Measurements from ENCODE around the gene UEVLD. TPM values are rescaled to one million over a fixed set of nuclear protein-coding genes. Genes with fewer than 3 reads are reported as not detected.

UEVLD gene
- total RNA-seq, 4 donors from 2014 or later = 19.9 to 34.7 (median 26.3) TPM

DNA sequence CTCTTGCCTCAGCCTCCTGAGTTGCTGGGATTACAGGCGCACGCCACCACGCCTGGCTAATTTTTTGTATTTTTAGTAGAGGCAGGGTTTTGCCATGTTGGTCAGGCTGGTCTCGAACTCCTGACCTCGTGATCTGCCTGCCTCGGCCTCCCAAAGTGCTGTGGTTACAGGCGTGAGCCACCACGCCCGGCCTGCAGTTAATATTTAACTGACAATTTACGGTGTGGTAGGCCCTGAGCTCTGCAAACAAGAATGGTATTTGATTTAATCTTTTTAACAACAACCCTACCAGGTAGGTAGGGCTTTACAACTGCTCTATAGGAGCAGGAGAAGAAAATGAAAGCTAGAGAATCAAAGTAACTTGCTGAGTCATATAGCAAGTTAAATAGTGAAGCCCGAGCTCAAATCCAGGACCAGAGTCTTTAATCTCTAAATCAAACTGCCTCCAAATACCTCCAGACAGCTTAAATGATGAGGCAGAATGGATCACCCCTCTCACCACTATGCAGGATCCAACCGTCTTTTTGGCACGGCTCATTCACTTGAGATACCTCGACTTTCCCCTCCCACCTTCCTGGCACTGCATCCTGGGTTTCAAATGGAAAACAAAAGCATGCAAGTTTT lies 9.4 kb downstream of the UEVLD start:
- H3K4me1 ChIP-seq = peaks cover 0 to 3% (median 0%) of the 10 kb centered on the region in 4 donors
- H3K27ac ChIP-seq = peak overlapping the region in 3 of 4 donors; percentile 18 to 81 (median 23)
- H3K27me3 ChIP-seq = no peaks in the 10 kb centered on the region
- H3K9me3 ChIP-seq = no peaks in the 10 kb centered on the region
- peaks cover 0 to 17% (median 0%) of the 10 kb centered on the region in 3 donors for H3K36me3 ChIP-seq
- peak overlapping the region in 2 of 4 donors; percentile 27 to 38 for H3K4me3 ChIP-seq
- TF ChIP-seq, protein P1, sequence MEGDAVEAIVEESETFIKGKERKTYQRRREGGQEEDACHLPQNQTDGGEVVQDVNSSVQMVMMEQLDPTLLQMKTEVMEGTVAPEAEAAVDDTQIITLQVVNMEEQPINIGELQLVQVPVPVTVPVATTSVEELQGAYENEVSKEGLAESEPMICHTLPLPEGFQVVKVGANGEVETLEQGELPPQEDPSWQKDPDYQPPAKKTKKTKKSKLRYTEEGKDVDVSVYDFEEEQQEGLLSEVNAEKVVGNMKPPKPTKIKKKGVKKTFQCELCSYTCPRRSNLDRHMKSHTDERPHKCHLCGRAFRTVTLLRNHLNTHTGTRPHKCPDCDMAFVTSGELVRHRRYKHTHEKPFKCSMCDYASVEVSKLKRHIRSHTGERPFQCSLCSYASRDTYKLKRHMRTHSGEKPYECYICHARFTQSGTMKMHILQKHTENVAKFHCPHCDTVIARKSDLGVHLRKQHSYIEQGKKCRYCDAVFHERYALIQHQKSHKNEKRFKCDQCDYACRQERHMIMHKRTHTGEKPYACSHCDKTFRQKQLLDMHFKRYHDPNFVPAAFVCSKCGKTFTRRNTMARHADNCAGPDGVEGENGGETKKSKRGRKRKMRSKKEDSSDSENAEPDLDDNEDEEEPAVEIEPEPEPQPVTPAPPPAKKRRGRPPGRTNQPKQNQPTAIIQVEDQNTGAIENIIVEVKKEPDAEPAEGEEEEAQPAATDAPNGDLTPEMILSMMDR (IDR thresholded peaks at IDR 0.05) = no peak
- no peak for TF ChIP-seq POLR2A (IDR thresholded peaks at IDR 0.05)
- peak in 2 of 3 donors; percentile 55 to 67 for DNase-seq

DNA sequence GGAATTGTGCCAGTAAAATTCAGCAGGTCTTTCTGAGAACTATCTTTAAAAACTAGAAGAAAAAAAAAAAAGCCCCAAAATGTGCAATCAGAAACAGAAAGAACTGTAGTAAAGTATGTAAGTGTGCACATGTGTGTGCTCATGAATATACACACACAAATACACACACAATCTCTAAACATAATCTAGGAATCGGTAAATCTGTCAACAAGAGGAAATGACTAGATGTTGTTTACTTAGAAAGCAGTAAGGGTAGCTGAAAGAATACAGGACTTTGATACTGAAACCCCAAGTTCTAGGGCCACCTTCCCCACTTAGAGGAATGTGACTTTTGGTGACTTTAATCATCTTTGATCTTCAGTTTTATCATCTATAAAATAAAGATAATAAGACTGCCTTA lies 13.2 kb downstream of the UEVLD start:
- Histone ChIP-seq H3K27me3 (no peaks in the 10 kb centered on the region), H3K9me3 (no peaks in the 10 kb centered on the region), H3K27ac (no peak overlapping the region), H3K4me1 (peaks cover 0 to 3% (median 0%) of the 10 kb centered on the region in 4 donors), H3K4me3 (no peak overlapping the region), H3K36me3 (peaks cover 0 to 46% (median 0%) of the 10 kb centered on the region in 3 donors)
- TF ChIP-seq POLR2A (IDR thresholded peaks at IDR 0.05) = no peak
- TF ChIP-seq, protein P1 (IDR thresholded peaks at IDR 0.05) = no peak
- DNase-seq = no peak

GRCh38 chr11:18567081-18567480 lies 21.5 kb downstream of the UEVLD start:
- Histone ChIP-seq H3K4me1 (no peaks in the 10 kb centered on the region), H3K4me3 (no peak overlapping the region), H3K27me3 (no peaks in the 10 kb centered on the region), H3K36me3 (peaks cover 0 to 73% (median 0%) of the 10 kb centered on the region in 3 donors), H3K9me3 (no peaks in the 10 kb centered on the region), H3K27ac (no peak overlapping the region)
- DNase-seq = no peak
- TF ChIP-seq, protein P1 (IDR thresholded peaks at IDR 0.05) = no peak
- TF ChIP-seq POLR2A (IDR thresholded peaks at IDR 0.05) = no peak

- TF ChIP-seq, protein P1 (IDR thresholded peaks at IDR 0.05) = no peak
- no peak for TF ChIP-seq POLR2A (IDR thresholded peaks at IDR 0.05)
Measured at GRCh38 chr11:18566406-18566805, 22.1 kb downstream of the UEVLD start.

GRCh38 chr11:18564149-18564548 lies 24.4 kb downstream of the UEVLD start:
- Histone ChIP-seq H3K4me1 (no peaks in the 10 kb centered on the region), H3K4me3 (no peak overlapping the region), H3K9me3 (no peaks in the 10 kb centered on the region), H3K27me3 (no peaks in the 10 kb centered on the region), H3K27ac (no peak overlapping the region), H3K36me3 (peaks cover 0 to 64% (median 0%) of the 10 kb centered on the region in 3 donors)
- DNase-seq = no peak
- TF ChIP-seq, protein P1 (IDR thresholded peaks at IDR 0.05) = no peak
- TF ChIP-seq POLR2A (IDR thresholded peaks at IDR 0.05) = no peak

More at GRCh38 chr11:18566406-18566805, 22.1 kb downstream of the UEVLD start:
- Histone ChIP-seq H3K9me3 (no peaks in the 10 kb centered on the region), H3K4me1 (no peaks in the 10 kb centered on the region), H3K27ac (no peak overlapping the region), H3K4me3 (no peak overlapping the region), H3K36me3 (peaks cover 0 to 71% (median 0%) of the 10 kb centered on the region in 3 donors), H3K27me3 (no peaks in the 10 kb centered on the region)
- DNase-seq = no peak

Measured in Peyer's patch (tissue), 4 donors.